Activated CD4-positive, alpha-beta T cell treated with anti-CD3 and anti-CD28 coated beads, Interleukin-2, Interleukin-4, amounts not matched to agents 100 ng/mL and 50 ng/mL, durations not matched to agents 16 hours and 8 hours (primary cell): ENCODE results near the gene GM2A.
A peak's percentile ranks its signal among the peaks of the same experiment; 100 is the strongest.
"Not testable (repeated sequence)": the region's sequence is repeated elsewhere in the genome, so short reads cannot be mapped to it uniquely, and the experiment has no call there.

Source experiments
- DNase-seq: peaks from one replicate; pipeline ENCODE4 v3.0.0-alpha.2; 2020; ENCODE audit warnings: low spot score

GM2A gene

GRCh38 chr5:151286246-151286645 is 33.3 kb downstream of the GM2A start:
- DNase-seq, result no peak

- DNase-seq, result peak; percentile 2
These were observed 35.2 kb downstream of the GM2A start for GRCh38 chr5:151288180-151288579.

- no peak for DNase-seq
These were observed 40.6 kb downstream of the GM2A start for GRCh38 chr5:151293624-151294023.

- DNase-seq, result no peak
These were observed 42.2 kb downstream of the GM2A start for GRCh38 chr5:151295138-151295537.

GRCh38 chr5:151295791-151296477 is 42.9 kb downstream of the GM2A start:
- DNase-seq, result no peak

GRCh38 chr5:151296478-151296830 is 43.5 kb downstream of the GM2A start:
- DNase-seq, result no peak

GRCh38 chr5:151296974-151297373 is 44.0 kb downstream of the GM2A start:
- no peak for DNase-seq

GRCh38 chr5:151298063-151298855 is 45.3 kb downstream of the GM2A start:
- DNase-seq, result peak; percentile 59

- DNase-seq, result no peak
These were observed 50.7 kb downstream of the GM2A start, which contains the start of gene SLC36A3 for GRCh38 chr5:151303666-151304065. SLC36A3 (minus strand) TSS chr5:151303766; CDS start chr5:151303354, 412 bp downstream.

GRCh38 chr5:151309266-151309665 is 56.3 kb downstream of the GM2A start:
- not testable (repeated sequence) for DNase-seq

- DNase-seq, result not testable (repeated sequence)
These were observed 56.8 kb downstream of the GM2A start for GRCh38 chr5:151309821-151310220.

- no peak for DNase-seq
These were observed 57.9 kb downstream of the GM2A start for GRCh38 chr5:151310932-151311331.

- DNase-seq, result no peak
These were observed 59.9 kb downstream of the GM2A start for GRCh38 chr5:151312756-151313324.

GRCh38 chr5:151313357-151313756 is 60.4 kb downstream of the GM2A start:
- no peak for DNase-seq

- DNase-seq, result peak; percentile 53
These were observed 63.1 kb downstream of the GM2A start for GRCh38 chr5:151315998-151316597.

- DNase-seq, result no peak
These were observed 64.9 kb downstream of the GM2A start for GRCh38 chr5:151317871-151318270.

GRCh38 chr5:151318850-151319732 is 66.1 kb downstream of the GM2A start:
- no peak for DNase-seq
